NCI-H345 treated with DMSO at 0.1 percent for 48 hours (cell line): ENCODE measurements around the gene STIMATE.

Experiments
- DNase-seq: peaks from one replicate; lab custom pipeline; 2025; ENCODE audit not compliant: unreplicated experiment; lab: John Stamatoyannopoulos, UW

Gene STIMATE

GRCh38 chr3:52824037-52824436, 73.3 kb downstream of the STIMATE start:
- DNase-seq = no peak

GRCh38 chr3:52822363-52822762, 75.0 kb downstream of the STIMATE start:
- no peak for DNase-seq

GRCh38 chr3:52820736-52821135, 76.6 kb downstream of the STIMATE start:
- no peak for DNase-seq

GRCh38 chr3:52819936-52820335, 77.4 kb downstream of the STIMATE start:
- no peak for DNase-seq

- DNase-seq = no peak
Observed at GRCh38 chr3:52817860-52818259, 79.5 kb downstream of the STIMATE start.

- no peak for DNase-seq
Observed at GRCh38 chr3:52817221-52817620, 80.1 kb downstream of the STIMATE start.

- DNase-seq = no peak
Observed at GRCh38 chr3:52816654-52817053, 80.7 kb downstream of the STIMATE start.

GRCh38 chr3:52816199-52816598, 81.1 kb downstream of the STIMATE start:
- DNase-seq = no peak

GRCh38 chr3:52813810-52814209, 83.5 kb downstream of the STIMATE start:
- DNase-seq = no peak

GRCh38 chr3:52811452-52812011, 85.8 kb downstream of the STIMATE start:
- no peak for DNase-seq

- DNase-seq = no peak
Observed at GRCh38 chr3:52810923-52811322, 86.4 kb downstream of the STIMATE start.

- DNase-seq = no peak
Observed at GRCh38 chr3:52809662-52810377, 87.5 kb downstream of the STIMATE start.

- DNase-seq = no peak
Observed at GRCh38 chr3:52809149-52809548, 88.2 kb downstream of the STIMATE start.

- no peak for DNase-seq
Observed at GRCh38 chr3:52805270-52806039, 91.9 kb downstream of the STIMATE start.

- no peak for DNase-seq
Observed at GRCh38 chr3:52801839-52802238, 95.5 kb downstream of the STIMATE start.

GRCh38 chr3:52800079-52800478, 97.3 kb downstream of the STIMATE start:
- no peak for DNase-seq

GRCh38 chr3:52798978-52799476, 98.3 kb downstream of the STIMATE start:
- DNase-seq = no peak

- no peak for DNase-seq
Observed at GRCh38 chr3:52798376-52798977, 98.9 kb downstream of the STIMATE start.

- DNase-seq = no peak
Observed at GRCh38 chr3:52796411-52796810, 100.9 kb downstream of the STIMATE start.

- no peak for DNase-seq
Observed at GRCh38 chr3:52795298-52795900, 101.9 kb downstream of the STIMATE start.

GRCh38 chr3:52794612-52795099, 102.7 kb downstream of the STIMATE start, which contains the start of gene ITIH3:
TSS of gene ITIH3 (plus strand) at chr3:52794796. CDS start at chr3:52794804, 8 bp downstream.
- DNase-seq = no peak
